Measurements from ENCODE around the gene SBK2. TPM values are rescaled to one million over a fixed set of nuclear protein-coding genes. Genes with fewer than 3 reads are reported as not detected.

SBK2 gene
- total and polyA plus RNA-seq, 9 of the 15 experiments (the other 6 are each of a cell fraction or from before 2014, with no cell fraction given) = not detected

DNA sequence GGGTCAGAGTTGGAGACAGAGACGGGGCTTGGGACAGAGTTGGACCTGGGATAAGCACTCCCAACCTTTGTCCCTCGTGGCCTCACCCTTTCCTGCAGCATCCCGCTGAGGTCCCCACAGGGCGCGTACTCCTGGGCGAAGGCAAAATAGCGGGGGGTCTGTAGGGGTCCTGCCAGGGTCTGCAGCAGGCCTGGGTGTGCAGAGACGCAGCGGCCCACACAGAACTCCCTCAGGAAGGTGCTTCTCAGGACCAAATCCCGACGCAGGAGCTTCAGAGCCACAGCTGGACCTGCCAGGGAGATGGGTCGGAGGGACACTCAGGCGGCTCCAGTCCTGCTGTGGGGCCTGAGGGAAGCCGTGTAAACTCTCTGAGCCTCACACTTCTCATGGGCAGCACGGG is 7.1 kb upstream of the SBK2 start:
- in situ Hi-C loops (cut with MboI) = no loop called here
- peaks cover 4% of the 10 kb centered on the region for H3K9me1 ChIP-seq (ENCODE audit: control insufficient read depth, insufficient read depth, low read length)
- no peaks in the 10 kb centered on the region for H4K20me1 ChIP-seq (replicated peaks; ENCODE audit: control insufficient read depth, insufficient read depth, low read length)
- no peaks in the 10 kb centered on the region for H3K27me3 ChIP-seq (ENCODE audit: control insufficient read depth in 2 of 2, insufficient read depth in 2 of 2, low read length in 2 of 2)
- H3K36me3 ChIP-seq (ENCODE audit: control insufficient read depth, insufficient read depth, low read length) = no peaks in the 10 kb centered on the region
- 46% methylated on average over 12 of the region's 15 CpGs for WGBS (ENCODE audit: insufficient coverage, low coverage, missing lambda C conversion rate)
- H3K9ac ChIP-seq (ENCODE audit: insufficient read depth in 1 of 2, low read depth in 2 of 2, low read length in 2 of 2) = peak overlapping the region in 1 of 2 experiments; percentile 52; a peak in 2 of 4 replicates
- H2AFZ ChIP-seq (ENCODE audit: low read depth, low read length) = no peak overlapping the region; the same call in 1 of the 2 replicates
- ChIA-PET POLR2A (interaction anchor here (0.7 kb wide), 1 partner anchor 29 kb away, joined by 3 read pairs; no protein-coding TSS in a partner anchor), CTCF (ENCODE audit: low intra/inter-chr PET ratio) (no interaction called here)
- H3K27ac ChIP-seq (ENCODE audit: extremely low read depth, low read depth, low read length) = no peak overlapping the region
- intact Hi-C loops (cut with micrococcal nuclease) = no loop called here
- H3K9me3 ChIP-seq (replicated peaks; ENCODE audit: control insufficient read depth, insufficient read depth, low read depth, low read length) = no peaks in the 10 kb centered on the region
- no TSS peak for BruUV-seq (replicated peaks)
- no peak for FAIRE-seq
- H3K4me3 ChIP-seq = no peak overlapping the region
- no peaks in the 10 kb centered on the region for H3K79me2 ChIP-seq (ENCODE audit: control insufficient read depth, insufficient read depth, low read length)
- DNase-seq (ENCODE audit: extremely low read depth in 1 of 4, low spot score in 3 of 4) = no peak
- H3K4me1 ChIP-seq (replicated peaks in 1 of 2; ENCODE audit: control insufficient read depth in 2 of 2, insufficient read depth in 2 of 2, low read length in 2 of 2) = peaks cover 39 to 61% of the 10 kb centered on the region in 2 experiments
- no peak overlapping the region; the same call in 1 of the 2 replicates for H3K4me2 ChIP-seq (ENCODE audit: insufficient read depth, low read length)
- ATAC-seq = no peak
- peak; percentile 62; the same call in 1 of the 2 replicates for TF ChIP-seq ZBTB7A (IDR thresholded peaks at IDR 0.05; ENCODE audit: borderline replicate concordance, control insufficient read depth, low read depth, low read length)
- TF ChIP-seq ZBTB26 (CRISPR knock-in tag; IDR thresholded peaks at IDR 0.05) = no peak
- TF ChIP-seq KLF10 (CRISPR knock-in tag; IDR thresholded peaks at IDR 0.05) = no peak
- no peak for TF ChIP-seq POLR2A (conservative IDR thresholded peaks at IDR 0.05)
- TF ChIP-seq DLX4 (CRISPR knock-in tag; IDR thresholded peaks at IDR 0.05) = no peak
- TF ChIP-seq, protein P1, sequence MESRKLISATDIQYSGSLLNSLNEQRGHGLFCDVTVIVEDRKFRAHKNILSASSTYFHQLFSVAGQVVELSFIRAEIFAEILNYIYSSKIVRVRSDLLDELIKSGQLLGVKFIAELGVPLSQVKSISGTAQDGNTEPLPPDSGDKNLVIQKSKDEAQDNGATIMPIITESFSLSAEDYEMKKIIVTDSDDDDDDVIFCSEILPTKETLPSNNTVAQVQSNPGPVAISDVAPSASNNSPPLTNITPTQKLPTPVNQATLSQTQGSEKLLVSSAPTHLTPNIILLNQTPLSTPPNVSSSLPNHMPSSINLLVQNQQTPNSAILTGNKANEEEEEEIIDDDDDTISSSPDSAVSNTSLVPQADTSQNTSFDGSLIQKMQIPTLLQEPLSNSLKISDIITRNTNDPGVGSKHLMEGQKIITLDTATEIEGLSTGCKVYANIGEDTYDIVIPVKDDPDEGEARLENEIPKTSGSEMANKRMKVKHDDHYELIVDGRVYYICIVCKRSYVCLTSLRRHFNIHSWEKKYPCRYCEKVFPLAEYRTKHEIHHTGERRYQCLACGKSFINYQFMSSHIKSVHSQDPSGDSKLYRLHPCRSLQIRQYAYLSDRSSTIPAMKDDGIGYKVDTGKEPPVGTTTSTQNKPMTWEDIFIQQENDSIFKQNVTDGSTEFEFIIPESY (CRISPR knock-in tag; IDR thresholded peaks at IDR 0.05) = peak; percentile 75; the same call in 1 of the 2 replicates
- TF ChIP-seq NCOA1 (IDR thresholded peaks at IDR 0.05; ENCODE audit: low read depth) = no peak
- TF ChIP-seq ZKSCAN1 (IDR thresholded peaks at IDR 0.05; ENCODE audit: low read depth, low read length) = no peak
- TF ChIP-seq NFE2 (IDR thresholded peaks at IDR 0.05; ENCODE audit: low read depth) = no peak
- no peak for TF ChIP-seq EGR1 (conservative IDR thresholded peaks at IDR 0.05)
- no peak for TF ChIP-seq FOSL1 (tag; conservative IDR thresholded peaks at IDR 0.05)
- no peak for TF ChIP-seq HLTF (IDR thresholded peaks at IDR 0.05)
- 0 out of 2 replicates have a peak, but pooled peaks have one; percentile 34 for TF ChIP-seq ZNF143 (CRISPR knock-in tag; IDR thresholded peaks at IDR 0.05)
- TF ChIP-seq NFE2L1 (tag; IDR thresholded peaks at IDR 0.05; ENCODE audit: borderline replicate concordance, low read depth) = no peak
- TF ChIP-seq ZEB2 (IDR thresholded peaks at IDR 0.05) = no peak
- no peak for TF ChIP-seq NBN (IDR thresholded peaks at IDR 0.05; ENCODE audit: low read depth)
- TF ChIP-seq, protein P2, sequence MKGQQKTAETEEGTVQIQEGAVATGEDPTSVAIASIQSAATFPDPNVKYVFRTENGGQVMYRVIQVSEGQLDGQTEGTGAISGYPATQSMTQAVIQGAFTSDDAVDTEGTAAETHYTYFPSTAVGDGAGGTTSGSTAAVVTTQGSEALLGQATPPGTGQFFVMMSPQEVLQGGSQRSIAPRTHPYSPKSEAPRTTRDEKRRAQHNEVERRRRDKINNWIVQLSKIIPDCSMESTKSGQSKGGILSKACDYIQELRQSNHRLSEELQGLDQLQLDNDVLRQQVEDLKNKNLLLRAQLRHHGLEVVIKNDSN (CRISPR knock-in tag; IDR thresholded peaks at IDR 0.05) = peak; percentile 30; the same call in 1 of the 2 replicates
- no peak for TF ChIP-seq TEAD1 (CRISPR knock-in tag; IDR thresholded peaks at IDR 0.05)
- TF ChIP-seq TAL1 (IDR thresholded peaks at IDR 0.05) = no peak
- TF ChIP-seq, protein P3, sequence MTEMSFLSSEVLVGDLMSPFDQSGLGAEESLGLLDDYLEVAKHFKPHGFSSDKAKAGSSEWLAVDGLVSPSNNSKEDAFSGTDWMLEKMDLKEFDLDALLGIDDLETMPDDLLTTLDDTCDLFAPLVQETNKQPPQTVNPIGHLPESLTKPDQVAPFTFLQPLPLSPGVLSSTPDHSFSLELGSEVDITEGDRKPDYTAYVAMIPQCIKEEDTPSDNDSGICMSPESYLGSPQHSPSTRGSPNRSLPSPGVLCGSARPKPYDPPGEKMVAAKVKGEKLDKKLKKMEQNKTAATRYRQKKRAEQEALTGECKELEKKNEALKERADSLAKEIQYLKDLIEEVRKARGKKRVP (CRISPR knock-in tag; IDR thresholded peaks at IDR 0.05) = no peak
- TF ChIP-seq SMARCC2 (IDR thresholded peaks at IDR 0.05; ENCODE audit: low read depth) = no peak
- TF ChIP-seq ZNF24 (IDR thresholded peaks at IDR 0.05) = no peak
